Hematopoietic multipotent progenitor cell treated with erythropoietin and hydrocortisone succinate and interleukin-3 and kit ligand, for 4 days (in vitro differentiated cells): Measurements from ENCODE around the gene ABTB2.

ENCODE experiments used
- DNase-seq: peaks from one replicate; pipeline ENCODE4 v3.0.0-alpha.2; 2015

ABTB2 gene

DNA sequence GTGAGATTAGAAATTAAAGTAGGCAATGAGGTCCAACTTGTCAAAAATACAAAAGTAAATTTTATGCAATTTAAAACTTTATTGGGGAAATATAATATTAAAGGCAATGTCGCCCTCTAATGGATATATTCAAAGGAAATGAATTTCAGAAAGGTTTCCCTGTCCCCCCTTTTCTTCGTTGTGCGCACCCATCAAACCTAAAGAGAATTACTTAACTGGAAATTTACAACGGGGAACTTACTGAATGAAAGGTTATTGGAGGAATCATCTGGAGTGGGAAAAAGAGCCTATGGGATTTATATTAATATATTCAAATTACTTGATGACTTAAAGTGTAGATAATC lies 1.7 kb upstream of the ABTB2 start:
- no peak for DNase-seq

DNA sequence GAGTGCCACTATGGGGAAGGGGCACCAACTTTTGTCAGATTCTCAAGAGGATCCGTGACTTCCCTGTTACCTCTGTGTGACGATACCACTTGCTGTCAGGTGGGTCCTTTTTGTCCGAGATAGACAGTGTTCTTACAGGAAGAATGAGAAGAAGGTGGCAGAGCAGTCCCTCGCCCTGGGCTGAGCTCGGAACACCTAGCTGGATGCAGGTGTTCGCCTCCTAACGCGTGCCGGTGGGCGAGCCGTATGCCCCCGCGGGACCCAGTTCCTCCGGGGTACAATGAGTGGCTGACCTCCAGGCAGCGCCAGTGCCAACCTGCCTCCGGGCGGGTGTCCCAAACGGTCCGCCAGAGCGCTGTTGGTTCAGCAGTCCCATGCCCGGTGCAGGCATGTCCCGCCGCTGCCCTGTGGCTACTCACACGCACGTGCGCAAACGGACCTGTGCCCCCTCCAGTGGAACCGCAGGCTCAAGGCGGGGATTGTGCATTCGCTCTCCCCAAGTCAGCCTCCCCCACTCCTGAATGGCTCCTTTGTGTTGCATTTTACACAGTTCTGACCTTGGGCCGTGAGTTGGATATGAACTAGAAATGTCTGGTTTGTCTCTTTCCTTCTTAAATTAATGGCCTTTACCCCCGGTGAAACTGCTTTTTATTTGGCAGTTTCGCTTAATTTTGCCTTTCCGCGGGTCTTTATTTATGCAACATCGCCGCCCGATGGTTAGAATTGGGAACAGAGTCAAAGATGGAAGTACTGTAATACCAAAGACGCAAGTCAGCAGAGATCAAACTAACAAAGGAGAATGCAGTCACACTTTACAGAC lies 1.1 kb upstream of the ABTB2 start:
- peak; percentile 95 for DNase-seq

DNA sequence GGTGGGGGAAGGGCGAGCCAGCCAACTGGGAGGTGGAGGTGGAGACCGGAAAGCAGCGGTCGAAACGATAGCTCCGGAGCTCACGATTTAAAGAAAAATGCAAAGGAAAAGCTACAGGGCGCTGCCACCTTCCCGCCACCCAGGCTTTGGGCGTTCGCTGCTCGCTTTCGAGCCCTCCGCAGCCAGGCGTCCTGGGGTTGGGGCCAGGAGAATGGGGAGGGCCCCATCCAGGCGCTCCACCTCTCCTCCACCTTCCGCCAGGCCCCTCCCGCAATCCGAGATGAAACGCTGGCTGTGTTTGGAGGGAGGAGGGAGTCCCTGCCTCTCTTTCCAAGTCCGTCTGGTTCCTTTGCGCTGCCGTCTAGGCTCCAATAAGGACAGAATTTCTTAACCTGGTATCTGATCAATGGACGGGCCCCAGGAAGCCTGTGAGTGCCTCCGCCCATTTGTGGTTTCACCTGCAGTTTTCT lies 483 bp upstream of the ABTB2 start:
- DNase-seq: no peak

DNA sequence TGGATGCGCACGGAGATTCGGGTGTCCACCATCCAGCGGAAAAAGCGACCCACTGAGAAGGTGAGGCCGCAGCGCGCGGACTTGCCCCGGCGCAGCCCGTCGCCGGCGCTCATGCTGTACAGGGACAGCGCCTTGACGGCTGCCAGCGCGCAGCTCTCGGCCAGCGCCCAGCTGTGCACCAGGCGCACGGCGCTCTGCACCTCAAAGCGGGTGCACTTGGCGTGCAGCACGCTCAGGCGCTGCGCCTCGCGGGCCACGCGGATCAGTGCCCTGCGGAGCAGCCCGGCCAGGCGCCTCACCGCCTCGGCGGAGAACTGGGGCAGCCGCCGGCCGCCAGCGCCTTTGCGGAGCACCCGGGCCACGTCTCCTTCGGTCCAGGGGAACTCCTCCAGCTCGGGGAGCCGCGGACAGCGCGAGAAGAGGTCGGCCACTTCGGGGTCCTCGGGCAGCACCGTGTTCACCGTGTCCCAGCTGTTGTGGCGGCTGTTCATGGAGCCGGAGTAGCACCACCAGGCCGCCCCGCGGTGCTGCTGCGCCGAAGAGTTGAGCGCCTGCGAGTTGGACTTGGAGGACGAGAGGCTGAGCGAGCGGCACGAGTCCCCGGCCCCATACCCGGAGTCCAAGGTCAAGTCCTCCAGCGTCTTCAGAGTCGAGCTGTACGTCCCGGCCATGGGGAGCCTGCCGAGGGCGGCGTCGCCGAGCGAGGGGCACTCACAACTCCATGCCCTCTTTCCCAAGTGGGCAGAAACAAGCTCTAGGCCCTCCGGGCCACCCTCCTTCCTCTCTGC lies 703 bp downstream of the ABTB2 start:
- DNase-seq: peak; percentile 70

DNA sequence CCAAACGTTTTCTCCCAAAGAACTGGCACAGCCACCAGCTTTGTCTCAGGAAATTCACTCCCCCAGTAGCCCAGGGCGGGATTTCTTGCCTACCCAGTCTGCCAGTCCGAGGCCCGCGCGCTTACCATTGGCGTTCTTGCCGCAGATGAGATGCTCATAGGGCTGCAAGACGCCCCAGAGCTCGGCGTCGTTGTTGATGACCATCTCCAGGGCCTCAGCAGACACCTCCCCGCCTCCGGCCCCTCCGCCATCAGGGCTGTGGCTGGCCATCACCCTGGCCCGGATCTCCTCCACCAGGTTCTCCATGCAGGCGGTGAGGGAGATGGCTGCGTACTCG lies 1.3 kb downstream of the ABTB2 start:
- no peak for DNase-seq

DNA sequence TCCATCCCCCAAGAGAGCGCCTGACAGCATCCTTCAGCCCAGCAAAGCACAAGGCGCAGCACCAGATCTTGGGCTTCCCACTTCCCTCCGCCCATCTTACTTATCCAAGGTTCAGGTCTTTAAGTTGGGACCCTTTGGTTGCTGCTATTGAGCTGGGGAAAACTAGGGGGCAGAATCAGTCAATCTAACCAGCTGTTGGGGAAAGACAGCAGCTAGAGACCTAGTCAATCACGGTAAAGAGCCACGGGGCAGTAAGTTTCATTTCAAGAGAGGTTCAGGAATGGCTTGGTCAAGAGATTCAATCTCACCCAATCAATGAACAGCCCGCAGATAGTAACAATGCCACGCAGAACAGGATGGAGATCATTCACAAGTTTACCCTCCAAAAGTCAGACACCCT lies 1.7 kb downstream of the ABTB2 start:
- no peak for DNase-seq

DNA sequence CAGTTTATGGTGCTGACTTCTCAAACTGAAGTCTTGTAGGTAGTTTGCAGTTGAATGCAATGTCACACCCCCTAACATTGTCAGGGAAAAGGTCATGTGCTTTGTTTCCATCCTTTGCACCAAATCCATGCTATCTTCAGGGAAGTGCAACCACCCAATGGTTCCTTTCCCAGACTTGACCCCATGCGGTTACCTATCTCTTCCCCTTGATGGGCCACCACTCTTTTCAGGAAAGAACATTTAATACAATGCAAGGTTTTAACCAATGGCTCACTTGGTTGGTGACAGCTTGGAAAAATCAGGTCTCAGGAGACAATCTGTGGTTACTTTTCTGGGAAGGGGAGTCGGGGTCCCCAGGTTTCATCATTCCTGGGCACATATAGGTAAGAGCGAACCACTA lies 2.1 kb downstream of the ABTB2 start:
- DNase-seq: no peak

DNA sequence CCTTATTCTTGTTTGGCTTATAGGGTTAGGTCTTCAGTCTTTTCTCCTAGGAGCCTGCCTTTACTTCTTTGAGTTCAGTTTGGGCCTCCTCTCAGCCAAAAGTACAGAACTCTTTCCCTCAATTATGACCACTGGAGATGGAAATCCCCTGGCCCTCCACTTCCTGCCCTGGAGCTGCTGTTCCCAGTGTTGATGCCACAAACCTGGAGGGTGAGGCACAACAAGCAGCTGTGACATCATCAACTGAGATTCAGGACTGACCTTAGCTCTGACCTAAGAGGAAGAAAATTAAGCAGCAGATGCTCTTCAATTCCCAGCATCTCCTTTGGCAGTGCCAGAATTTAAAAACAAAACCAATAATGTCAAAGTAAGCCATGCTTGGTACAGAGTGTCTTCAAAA lies 3.0 kb downstream of the ABTB2 start:
- DNase-seq: no peak

DNA sequence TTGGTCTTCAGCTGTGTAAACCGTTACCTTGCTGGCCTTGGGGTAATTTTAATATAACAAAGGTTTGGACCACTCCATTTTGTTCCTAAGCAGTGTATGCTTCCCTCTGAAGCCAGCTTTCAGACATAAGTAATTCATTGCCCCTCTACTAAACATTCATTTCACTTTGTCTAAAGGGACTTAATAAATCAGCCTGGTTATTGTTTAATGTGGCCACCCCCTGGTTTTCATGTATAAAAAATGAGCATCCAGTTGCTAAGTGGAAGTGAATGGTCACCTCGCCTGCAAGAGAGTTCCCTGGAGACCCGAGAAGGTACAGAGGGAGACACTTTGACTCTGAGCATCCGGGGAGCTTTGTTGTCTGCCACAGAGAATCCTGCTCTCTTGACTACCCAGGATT lies 3.9 kb downstream of the ABTB2 start:
- no peak for DNase-seq

DNA sequence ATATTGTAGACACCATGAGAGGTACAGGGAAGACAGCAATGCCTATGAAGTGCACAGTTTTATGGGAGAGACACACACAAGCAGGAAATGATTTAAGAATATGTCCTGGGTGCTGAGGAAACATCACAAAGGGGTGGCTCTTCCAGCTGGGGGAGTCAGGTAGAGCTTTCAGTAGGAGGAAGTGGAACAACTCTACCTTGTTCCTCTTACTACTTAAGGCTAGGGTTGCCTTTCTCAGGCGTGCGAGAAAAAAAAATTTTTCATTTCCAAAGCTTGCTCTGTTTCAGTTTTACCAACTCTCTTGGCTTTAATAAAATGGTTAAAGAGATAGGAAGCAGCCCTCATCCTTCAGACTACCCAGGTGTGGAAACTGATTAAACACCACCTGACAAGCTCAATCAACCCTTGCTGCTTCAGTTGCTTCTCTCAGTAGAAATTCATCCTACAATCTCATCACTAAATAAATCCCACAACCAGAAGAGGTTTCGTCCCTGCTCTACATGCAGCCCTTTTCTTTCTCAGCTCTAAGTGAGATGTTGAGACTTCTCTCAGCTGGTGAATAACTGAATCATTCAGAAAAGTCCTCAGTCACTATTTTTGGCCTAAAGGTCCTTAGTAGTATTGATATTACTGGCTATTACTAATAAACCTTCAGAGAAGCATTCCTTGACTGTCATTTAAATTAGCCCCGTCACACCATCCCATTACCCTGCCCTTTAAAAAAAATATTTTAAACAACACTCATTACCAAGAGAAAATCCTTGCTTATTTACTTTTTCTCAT lies 5.9 kb downstream of the ABTB2 start:
- DNase-seq: no peak

DNA sequence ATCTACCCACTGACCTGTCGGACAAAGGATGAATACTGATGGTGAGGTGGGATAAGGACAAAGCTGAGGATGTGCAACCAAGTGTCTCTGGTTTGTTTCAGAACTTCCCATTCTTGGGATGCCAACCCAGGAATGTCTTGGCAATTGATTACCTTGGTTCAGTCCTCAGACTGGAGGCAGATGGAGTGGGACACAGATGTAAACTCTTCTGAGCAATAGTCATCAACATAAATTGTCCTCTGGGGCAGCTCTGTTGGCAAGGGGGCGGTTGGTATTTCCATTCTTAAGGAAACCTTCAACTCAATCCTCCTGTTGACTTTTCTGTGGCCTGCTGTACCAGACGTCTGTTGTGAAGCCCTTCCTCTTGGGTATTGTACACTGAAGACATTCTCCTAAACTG lies 6.8 kb downstream of the ABTB2 start:
- DNase-seq: no peak

DNA sequence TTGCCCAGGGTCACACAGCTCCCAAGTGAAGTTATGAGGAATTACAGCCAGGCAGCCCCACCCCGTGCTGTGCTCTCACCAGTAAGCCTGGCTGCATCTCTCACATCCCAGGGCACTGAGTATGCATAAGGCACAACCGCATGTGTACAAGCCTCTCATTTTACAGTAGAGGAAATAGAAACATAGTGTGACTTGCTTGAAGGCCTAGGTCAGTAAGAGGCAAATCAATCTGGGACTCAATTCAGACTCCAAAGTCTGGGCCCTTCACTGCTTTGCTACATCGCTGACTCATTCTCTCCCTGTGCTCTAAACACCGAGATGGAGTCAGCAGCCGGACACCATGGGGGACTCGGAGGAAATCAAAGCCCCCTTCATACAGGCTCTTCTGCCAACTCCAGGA lies 7.9 kb downstream of the ABTB2 start:
- DNase-seq: no peak

DNA sequence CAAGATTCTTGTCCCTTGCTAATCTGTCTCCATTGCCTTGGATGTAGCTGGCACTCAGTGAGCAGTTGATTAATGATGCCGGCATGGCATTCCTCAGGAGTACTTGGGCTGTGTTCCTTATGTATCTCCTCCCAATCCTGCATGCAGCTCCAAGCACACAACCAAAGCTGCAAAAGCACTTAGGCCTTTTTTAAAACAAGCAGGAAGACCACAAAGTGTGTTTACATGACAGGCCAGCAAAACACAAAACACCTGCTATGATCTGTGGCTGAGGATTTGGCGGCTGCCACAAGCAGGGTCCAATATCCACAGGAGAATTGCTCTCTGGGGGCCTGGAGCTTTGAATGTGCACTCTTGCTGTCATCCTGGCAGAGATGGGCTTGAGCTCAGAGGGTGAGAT lies 8.9 kb downstream of the ABTB2 start:
- no peak for DNase-seq

DNA sequence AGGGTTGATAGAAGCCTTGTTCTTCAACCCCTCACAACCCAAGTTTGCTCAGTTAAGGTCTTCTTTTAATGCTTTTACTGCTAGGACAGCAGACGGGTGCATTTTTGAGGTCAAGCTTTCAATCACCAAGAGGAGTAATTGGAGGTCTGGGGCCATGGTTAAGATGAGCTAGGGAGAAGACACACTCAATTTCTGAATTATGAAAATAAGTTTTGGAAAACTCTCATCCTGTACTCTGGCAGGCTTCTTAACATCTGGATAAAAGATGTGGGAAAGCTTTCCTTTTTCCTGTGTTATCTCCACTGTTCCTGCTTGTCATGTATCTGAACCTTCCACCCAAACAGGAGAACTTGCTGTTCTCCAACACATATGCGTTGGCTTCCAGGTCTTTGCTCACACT lies 9.7 kb downstream of the ABTB2 start:
- no peak for DNase-seq

DNA sequence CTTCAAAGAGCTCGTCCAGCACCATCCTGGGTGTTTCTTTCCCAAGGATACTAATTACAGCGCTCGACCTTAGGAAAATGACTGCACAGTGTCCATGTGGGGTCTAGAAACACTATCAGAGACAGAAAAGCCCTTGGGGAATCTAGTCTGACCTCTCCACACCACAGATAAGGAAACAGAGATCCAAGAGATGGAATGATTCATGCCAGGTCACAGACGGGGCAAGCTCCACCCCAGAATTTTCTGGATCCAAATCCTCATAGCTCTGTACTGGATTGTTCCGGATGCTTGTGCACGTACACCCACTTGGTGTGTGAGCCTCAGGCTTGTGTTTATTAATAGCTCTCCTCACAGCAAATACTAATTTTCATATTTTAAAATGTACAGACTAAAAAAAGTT lies 11.3 kb downstream of the ABTB2 start:
- no peak for DNase-seq

DNA sequence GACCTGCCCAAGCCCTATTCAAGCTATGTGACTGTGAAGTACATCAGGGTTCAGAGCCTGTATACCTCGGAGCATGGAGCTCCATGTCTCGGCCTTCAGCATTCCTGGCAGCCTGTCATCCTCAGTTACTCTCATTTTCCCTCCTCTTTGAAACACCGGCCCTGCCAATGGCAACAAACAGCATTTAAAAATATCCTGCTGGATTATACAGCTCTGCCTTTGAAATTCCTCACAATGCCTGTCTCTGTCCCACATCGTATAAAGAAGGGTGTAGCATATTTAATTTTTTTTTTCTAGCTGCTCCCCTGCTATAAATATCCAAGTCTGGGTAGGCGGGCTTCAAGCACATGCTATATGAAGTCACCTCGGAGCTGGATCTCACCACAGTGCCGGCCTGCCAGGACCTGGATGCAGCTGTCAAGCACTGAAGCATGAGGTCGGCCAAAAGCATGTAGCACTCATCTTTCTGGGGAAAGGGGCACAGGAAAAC lies 11.8 kb downstream of the ABTB2 start:
- no peak for DNase-seq

DNA sequence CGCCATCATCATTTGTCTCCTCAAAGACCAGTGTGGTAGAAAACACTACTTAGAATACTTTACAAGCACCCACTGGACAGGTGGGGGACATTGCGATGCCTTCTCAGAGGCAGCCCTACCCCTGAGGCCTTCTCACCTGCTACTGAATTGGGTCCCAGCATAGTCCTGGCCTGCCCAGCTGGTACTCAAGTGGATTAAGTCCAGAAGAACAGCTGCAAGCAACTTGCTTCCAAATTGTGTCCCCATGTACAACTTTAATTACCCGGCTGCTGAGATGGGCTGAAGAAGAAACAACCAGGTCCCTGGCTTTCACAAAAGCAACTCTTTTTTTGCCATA lies 12.3 kb downstream of the ABTB2 start:
- no peak for DNase-seq

DNA sequence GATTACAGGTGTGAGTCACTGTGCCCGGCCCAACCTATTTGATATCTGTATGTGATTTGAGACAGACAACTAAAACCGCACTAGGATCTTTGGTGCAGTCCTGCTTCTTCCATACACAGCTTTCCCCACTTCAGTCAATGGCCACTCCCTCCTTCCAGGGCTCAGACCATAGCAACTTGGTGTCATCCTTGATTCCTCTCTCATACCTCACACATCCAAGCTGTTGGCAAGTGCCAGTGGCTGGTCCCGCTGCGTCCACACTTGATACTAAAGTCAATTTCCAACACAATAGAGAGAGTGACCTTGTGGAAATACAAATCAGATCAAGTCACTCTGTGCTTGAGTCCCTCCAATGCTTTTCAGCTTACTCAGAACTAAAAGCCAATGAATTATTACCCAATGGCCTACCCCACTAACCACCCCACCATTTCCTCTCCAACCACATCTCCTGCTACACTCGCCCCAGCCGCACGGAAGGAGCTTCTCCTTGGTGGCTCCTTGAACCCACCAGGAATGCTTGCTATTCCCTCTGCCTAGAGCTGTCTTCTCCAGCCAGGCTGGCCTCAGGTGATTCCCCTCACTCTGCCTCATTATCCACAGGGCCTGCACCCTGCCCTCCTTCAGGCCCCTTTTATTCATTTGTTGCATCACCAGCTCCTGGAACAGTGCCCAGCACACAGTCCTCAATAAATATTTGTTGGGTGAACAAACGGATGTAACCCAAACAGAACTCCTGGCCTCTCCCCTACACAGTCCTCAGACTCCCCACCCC lies 12.9 kb downstream of the ABTB2 start:
- peak; percentile 72 for DNase-seq

DNA sequence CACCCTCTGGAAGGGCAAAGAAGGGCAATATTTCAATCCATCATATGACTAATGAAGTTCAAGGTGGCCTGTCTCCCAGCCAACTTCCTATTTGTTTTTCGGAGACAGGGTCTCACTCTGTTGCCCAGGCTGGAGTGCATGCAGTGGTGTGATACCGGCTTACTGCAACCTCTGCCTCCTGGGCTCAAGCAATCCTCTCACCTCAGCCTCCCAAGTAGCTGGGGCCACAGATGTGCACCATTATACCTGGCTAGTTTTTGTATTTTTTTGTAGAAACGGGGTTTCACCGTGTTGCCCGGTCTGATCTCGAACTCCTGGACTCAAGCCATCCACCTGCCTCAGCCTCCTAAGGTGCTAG lies 13.4 kb downstream of the ABTB2 start:
- no peak for DNase-seq

DNA sequence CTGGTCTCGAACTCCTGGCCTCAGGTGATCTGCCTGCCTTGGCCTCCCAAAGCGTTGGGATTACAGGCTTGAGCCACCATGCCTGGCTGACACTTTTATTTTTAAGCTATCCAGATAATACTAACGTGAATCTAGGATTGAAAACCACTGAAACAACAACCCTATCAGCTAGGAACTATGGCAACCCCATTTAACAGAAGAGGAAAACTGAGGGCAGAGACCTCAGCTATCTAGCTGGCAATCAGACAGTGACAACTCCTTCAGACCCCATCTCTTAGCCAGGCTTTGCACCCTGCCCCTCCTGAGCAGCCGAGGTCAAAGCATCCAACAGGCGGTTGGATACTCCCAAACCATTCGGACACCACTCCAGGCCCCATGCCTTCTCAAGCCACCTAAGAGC lies 14.1 kb downstream of the ABTB2 start:
- no peak for DNase-seq

DNA sequence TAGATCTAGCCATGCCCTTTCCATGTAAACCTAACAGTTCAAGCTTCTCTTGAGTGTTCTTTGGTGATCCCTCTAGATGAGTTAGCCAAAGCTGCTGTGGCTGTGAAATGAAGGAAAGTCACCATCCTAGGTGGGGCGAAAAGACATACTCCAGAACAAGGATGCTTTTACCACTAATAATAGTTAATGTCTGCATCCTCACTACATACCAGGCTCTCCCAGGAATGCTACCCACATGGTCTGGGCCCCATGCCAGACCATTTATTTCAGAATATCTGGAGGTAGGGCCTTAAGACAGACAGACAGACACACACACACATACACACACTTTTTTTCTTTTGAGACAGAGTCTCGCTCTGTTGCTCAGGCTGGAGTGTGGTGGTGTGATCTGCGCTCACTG lies 14.7 kb downstream of the ABTB2 start:
- no peak for DNase-seq

DNA sequence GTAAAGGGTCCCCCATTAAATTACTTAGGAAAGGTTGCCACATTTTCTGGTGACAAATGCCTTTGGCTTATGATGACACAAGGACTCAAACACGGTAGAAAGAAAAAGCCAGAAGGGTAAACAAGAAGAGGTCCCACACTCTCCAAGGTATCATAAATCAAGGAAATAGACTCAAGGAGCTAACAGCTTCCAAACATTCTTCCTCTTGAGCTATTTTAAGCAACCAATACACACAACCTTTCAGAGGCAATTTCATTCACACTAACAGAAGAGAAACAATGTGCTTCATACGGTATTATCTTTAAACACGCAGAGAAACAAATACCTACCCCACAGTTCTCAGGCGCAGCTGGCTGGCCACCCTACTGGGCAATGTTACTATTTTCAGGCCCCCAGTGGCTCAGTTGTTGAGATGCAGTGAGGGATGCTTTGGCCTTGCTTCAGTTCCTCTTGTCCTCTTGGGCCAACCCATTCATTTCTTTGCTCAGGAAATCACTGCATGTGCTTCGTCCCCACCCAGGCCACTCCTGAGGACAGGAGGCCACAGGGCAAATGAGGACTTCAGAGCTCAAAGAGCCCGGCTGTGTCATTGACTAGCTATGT lies 15.8 kb downstream of the ABTB2 start:
- no peak for DNase-seq

DNA sequence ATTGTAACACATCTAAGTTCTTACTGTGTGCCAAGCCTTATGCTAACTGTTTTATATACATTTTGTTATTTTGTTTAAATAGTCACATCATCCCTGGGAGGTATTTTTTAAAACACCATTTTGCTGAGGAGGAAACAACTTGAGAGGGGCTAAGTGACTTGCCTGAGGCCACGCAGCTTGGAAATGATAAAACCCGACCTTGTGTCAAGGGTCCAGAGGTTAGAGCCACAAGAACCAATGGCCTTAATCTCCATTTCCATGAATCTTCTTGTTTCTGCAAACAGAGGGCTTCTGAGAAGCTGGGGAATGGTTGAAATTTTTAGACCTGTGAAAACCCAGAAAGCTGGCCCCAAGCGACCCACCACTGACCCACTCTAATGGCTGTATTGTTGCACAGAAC lies 16.7 kb downstream of the ABTB2 start:
- no peak for DNase-seq
